Measurements from ENCODE around the gene ATOH8.

The ATOH8 gene

DNA sequence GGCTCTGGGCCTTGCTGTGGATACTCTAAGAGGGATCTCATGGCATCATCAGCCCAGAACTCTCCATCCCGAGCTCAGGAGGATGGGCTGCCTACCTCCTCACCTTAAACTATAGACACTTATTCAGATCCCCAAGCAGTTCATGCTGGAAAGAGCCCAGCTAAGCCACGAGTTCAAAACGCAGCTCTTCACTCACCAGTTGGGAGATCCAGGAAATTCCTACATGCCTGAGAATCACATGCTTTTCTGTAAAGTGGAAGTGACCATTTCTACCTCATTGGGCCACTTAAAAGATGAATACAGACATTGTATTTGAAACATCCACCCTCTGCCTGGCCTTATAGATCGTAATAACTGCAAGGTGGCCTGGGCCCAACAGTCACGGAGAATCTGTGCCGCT, 6.6 kb downstream of the ATOH8 start:
- TF ChIP-seq, protein P1, sequence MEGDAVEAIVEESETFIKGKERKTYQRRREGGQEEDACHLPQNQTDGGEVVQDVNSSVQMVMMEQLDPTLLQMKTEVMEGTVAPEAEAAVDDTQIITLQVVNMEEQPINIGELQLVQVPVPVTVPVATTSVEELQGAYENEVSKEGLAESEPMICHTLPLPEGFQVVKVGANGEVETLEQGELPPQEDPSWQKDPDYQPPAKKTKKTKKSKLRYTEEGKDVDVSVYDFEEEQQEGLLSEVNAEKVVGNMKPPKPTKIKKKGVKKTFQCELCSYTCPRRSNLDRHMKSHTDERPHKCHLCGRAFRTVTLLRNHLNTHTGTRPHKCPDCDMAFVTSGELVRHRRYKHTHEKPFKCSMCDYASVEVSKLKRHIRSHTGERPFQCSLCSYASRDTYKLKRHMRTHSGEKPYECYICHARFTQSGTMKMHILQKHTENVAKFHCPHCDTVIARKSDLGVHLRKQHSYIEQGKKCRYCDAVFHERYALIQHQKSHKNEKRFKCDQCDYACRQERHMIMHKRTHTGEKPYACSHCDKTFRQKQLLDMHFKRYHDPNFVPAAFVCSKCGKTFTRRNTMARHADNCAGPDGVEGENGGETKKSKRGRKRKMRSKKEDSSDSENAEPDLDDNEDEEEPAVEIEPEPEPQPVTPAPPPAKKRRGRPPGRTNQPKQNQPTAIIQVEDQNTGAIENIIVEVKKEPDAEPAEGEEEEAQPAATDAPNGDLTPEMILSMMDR (conservative IDR thresholded peaks at IDR 0.05; ENCODE audit: low read depth) = no peak
- H3K27ac ChIP-seq = no peak overlapping the region
- ChIA-PET POLR2A (ENCODE audit: low non-redundant PET) (no interaction called here), CTCF (interaction anchor here (0.7 to 3.9 kb wide), 5 partner anchors 10 to 394 kb away, joined by 3 to 15 read pairs (median 6); no protein-coding TSS in a partner anchor)
- no peak for DNase-seq (ENCODE audit: low spot score)

DNA sequence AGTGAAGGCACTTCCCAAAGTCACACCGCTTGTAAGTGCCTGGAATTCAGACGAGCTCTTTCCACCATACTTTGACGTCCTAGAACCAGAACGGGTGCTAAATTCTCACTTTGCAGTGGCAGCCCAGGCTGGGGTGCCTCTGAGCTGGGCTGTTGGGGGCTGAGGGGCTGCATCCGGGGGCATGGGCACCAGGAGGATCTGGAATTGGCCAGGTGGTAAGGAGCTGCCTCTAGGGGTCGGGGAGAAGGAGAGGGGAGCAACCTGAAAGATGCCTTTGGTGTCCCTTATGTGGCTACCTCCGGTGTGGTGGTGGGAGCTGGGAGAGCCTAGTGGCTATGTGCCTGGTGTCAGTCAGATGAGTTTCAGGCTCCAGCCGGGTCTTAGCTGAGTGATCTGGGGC, 7.1 kb downstream of the ATOH8 start:
- POLR2A ChIA-PET (ENCODE audit: low non-redundant PET) = no interaction called here
- no peak for DNase-seq (ENCODE audit: low spot score)
- H3K27ac ChIP-seq = no peak overlapping the region
- CTCF ChIA-PET = interaction anchor here (0.7 to 3.9 kb wide), 5 partner anchors 10 to 395 kb away, joined by 3 to 15 read pairs (median 6); no protein-coding TSS in a partner anchor
- TF ChIP-seq, protein P1 (conservative IDR thresholded peaks at IDR 0.05; ENCODE audit: low read depth) = no peak

DNA sequence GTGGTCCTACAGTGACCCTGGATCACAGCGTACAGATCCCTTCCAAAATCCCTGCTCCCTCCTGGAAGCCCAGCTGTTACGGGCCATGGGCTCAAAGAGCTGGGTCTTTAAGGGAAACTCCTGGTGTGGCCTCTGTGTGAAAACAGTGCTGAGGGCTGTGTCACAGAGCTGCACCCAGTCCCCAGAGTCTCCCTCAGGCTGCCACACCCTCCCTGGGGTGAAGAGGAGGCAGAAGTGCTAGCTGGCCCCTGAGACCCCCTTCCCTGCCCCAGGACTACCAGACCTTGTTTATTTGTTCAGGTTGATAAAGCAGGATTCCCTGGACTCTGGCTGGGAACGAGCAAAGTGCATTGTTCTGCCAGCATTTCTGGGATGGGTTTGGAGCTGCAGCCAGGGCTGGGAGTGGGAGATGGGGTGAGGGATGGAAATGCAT, 7.7 kb downstream of the ATOH8 start:
- H3K27ac ChIP-seq = no peak overlapping the region
- ChIA-PET POLR2A (ENCODE audit: low non-redundant PET) (no interaction called here), CTCF (interaction anchor here (1.1 to 3.9 kb wide), 5 partner anchors 10 to 54 kb away, joined by 4 to 15 read pairs (median 6); no protein-coding TSS in a partner anchor)
- DNase-seq (ENCODE audit: low spot score) = no peak
- TF ChIP-seq, protein P1 (conservative IDR thresholded peaks at IDR 0.05; ENCODE audit: low read depth) = no peak

DNA sequence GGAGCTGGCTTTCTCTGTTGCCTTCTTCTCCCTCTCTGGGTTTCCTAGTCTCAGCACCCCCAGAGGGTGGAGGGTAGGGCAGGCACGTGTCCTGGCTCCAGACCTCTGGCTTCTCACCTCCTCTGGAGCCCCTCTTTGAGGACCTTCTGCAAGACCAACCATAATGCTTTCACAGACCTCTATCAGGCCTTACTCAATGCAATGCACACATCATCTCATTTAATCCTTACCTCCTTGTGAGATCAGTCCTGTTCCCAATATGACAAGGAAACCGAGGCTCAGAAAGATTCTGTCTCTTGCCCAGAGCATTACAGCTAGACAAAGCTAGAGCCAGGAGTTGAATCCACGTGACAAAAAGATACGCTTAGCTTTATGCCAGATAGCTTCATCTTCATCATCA, 8.2 kb downstream of the ATOH8 start:
- ChIA-PET CTCF (interaction anchor here (1.6 to 2.0 kb wide), 3 partner anchors 10 to 54 kb away, joined by 4 to 10 read pairs (median 6); no protein-coding TSS in a partner anchor), POLR2A (ENCODE audit: low non-redundant PET) (no interaction called here)
- DNase-seq (ENCODE audit: low spot score) = no peak
- TF ChIP-seq, protein P1 (conservative IDR thresholded peaks at IDR 0.05; ENCODE audit: low read depth) = no peak
- no peak overlapping the region for H3K27ac ChIP-seq

DNA sequence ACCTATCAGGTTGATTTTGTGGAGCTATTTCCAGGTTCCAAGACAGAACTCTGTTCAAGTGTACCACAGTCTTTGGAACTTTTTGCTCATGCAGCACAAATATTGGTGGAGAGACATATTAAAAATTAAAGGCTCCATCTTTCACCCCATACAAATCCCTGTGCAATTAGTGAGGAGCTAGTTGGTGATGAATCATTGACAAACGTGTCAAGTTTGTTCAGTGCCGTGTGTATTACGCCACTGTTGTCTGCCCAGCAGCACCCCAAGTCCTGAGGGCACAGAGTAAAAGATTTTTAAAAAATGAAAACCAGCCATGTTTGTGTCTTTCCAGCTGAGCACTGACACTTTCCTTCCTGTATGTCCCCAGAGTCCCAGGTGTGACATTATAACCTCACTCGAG, 9.3 kb downstream of the ATOH8 start:
- H3K27ac ChIP-seq = no peak overlapping the region
- TF ChIP-seq, protein P1 (conservative IDR thresholded peaks at IDR 0.05; ENCODE audit: low read depth) = no peak
- no peak for DNase-seq (ENCODE audit: low spot score)
- POLR2A ChIA-PET (ENCODE audit: low non-redundant PET) = no interaction called here
- CTCF ChIA-PET = interaction anchor here (0.5 to 2.0 kb wide), 4 partner anchors 9 to 45 kb away, joined by 3 to 10 read pairs (median 4); partner anchors contain the start of gene ATOH8

DNA sequence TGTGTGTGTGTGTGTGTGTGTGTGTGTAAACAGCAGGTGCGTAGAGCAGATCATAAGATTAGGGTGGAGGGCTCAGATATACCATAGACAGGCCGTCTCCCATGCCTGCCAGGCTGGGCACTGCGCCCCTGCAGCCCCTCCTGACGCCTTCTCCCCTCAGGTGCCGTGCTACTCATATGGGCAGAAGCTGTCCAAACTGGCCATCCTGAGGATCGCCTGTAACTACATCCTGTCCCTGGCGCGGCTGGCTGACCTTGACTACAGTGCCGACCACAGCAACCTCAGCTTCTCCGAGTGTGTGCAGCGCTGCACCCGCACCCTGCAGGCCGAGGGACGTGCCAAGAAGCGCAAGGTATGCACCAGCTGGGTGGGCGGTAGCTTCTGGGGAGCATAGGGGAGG, 10.0 kb downstream of the ATOH8 start:
- no peak overlapping the region for H3K27ac ChIP-seq
- no peak for DNase-seq (ENCODE audit: low spot score)
- POLR2A ChIA-PET (ENCODE audit: low non-redundant PET) = no interaction called here
- CTCF ChIA-PET = interaction anchor here (0.6 to 2.0 kb wide), 4 partner anchors 8 to 29 kb away, joined by 3 to 10 read pairs (median 5); partner anchors contain the start of gene ATOH8
- TF ChIP-seq, protein P1 (conservative IDR thresholded peaks at IDR 0.05; ENCODE audit: low read depth) = no peak
